ENCODE results near the gene TMEM205. TPM values are rescaled to one million over a fixed set of nuclear protein-coding genes. Genes with fewer than 3 reads are reported as not detected.

Gene TMEM205
- total RNA-seq, 1 donor from 2014 or later, result 46.0 TPM

DNA sequence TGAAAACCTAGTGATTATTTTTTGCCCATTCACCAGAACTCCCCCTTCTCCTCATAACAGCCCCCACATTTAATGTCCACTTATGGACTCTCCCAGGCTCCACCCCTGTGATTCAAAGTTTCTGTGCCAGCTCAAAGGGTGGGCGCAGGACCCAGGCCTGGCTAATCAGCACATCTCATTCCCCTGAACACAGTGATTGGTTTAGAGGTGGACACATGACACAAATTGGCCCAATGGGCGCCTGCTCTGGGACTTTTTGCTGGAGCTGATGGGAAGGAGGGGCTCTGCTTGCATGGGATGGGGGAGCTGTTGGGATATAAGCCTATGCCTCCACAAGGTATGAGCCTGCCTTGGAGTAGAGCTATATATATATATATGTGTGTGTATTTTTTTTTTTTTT is 44.3 kb upstream of the TMEM205 start:
- no peak for FAIRE-seq

DNA sequence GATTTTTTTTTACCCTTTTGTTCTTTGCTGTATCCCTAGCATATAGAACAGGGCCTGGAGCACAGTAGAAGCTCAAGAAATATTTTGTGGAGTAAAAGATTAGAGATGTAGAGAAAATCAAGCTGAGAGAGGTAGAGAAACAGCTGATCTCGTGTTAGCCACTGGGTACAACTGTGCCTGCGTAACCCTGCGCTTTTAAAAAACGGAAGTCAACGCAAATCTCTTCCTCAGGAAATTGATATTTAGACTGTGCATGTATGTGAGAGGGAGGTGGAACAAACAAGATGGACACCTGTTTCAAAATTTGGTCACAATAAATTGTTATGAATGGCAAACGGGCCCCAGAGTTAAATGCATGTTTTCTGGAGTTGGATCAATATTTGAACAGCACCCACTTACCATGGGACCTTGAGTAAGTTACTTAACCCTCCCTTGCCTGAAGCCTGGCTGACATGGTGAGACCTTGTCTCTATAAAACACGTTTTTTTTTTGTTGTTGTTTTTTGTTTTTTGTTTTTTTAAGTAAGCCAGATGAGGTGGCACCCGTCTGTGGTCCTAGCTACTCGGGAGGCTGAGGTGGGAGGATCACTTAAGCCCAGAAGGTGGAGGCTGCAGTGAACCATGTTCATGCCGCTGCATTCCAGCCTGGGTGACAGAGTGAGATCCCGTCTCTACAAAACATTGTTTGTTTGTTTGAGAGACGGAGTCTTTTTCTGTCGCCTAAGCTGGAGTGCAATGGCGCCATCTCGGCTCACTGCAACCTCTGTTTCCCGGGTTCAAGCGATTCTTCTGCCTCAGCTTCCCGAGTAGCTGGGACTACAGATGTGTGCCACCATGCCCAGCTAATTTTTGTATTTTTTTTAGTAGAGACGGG is 41.3 kb upstream of the TMEM205 start:
- H3K4me2 ChIP-seq (ENCODE audit: low read length), result no peak overlapping the region
- no peak for FAIRE-seq
- H3K9me3 ChIP-seq (ENCODE audit: insufficient read depth, low read depth, low read length), result peaks cover 2% of the 10 kb centered on the region
- H3K4me3 Mint-ChIP-seq (ENCODE audit: unreplicated experiment), result no peak overlapping the region
- no peak for TF ChIP-seq CTCF (IDR thresholded peaks at IDR 0.05; ENCODE audit: insufficient read depth, low read depth, low read length)
- no peak for TF ChIP-seq EZH2 (IDR thresholded peaks at IDR 0.05; ENCODE audit: insufficient read depth, low read length)
- H3K9me3 Mint-ChIP-seq (ENCODE audit: unreplicated experiment), result no peaks in the 10 kb centered on the region
- no peak for DNase-seq (ENCODE audit: low read depth)
- H2AFZ ChIP-seq (ENCODE audit: low read depth, low read length), result no peak overlapping the region
- H3K27me3 Mint-ChIP-seq (ENCODE audit: low read depth, unreplicated experiment), result peaks cover 2% of the 10 kb centered on the region
- no peak overlapping the region for H3K4me3 ChIP-seq (ENCODE audit: insufficient read depth, low read depth, low read length)
- no peaks in the 10 kb centered on the region for H3K4me1 ChIP-seq (ENCODE audit: insufficient read depth, low read length)
- no peak overlapping the region for H3K9ac ChIP-seq (ENCODE audit: low read length)
- H3K27me3 ChIP-seq (ENCODE audit: insufficient read depth, low read length), result peaks cover 8% of the 10 kb centered on the region
- H3K27ac Mint-ChIP-seq (ENCODE audit: unreplicated experiment), result no peak overlapping the region
- no peak overlapping the region for H3K27ac ChIP-seq (ENCODE audit: low read depth, low read length)
- H3K36me3 Mint-ChIP-seq (ENCODE audit: low read depth, unreplicated experiment), result no peaks in the 10 kb centered on the region
- H4K20me1 ChIP-seq (ENCODE audit: insufficient read depth, low read length), result no peaks in the 10 kb centered on the region
- H3K4me1 Mint-ChIP-seq (ENCODE audit: low read depth, unreplicated experiment), result no peaks in the 10 kb centered on the region
- H3K36me3 ChIP-seq (ENCODE audit: insufficient read depth, low read length), result no peaks in the 10 kb centered on the region
- no peaks in the 10 kb centered on the region for H3K79me2 ChIP-seq (ENCODE audit: insufficient read depth, low read length)

More for the DNA sequence above, 44.3 kb upstream of the TMEM205 start:
- Mint-ChIP-seq H3K27me3 (ENCODE audit: low read depth, unreplicated experiment) (peaks cover 4% of the 10 kb centered on the region), H3K36me3 (ENCODE audit: low read depth, unreplicated experiment) (no peaks in the 10 kb centered on the region), H3K9me3 (ENCODE audit: unreplicated experiment) (no peaks in the 10 kb centered on the region), H3K4me3 (ENCODE audit: unreplicated experiment) (no peak overlapping the region), H3K27ac (ENCODE audit: unreplicated experiment) (no peak overlapping the region), H3K4me1 (ENCODE audit: low read depth, unreplicated experiment) (no peaks in the 10 kb centered on the region)
- TF ChIP-seq CTCF (IDR thresholded peaks at IDR 0.05; ENCODE audit: insufficient read depth, low read depth, low read length), result no peak
- no peak for TF ChIP-seq EZH2 (IDR thresholded peaks at IDR 0.05; ENCODE audit: insufficient read depth, low read length)
- peaks cover 2% of the 10 kb centered on the region for H3K9me3 ChIP-seq (ENCODE audit: insufficient read depth, low read depth, low read length)
- no peaks in the 10 kb centered on the region for H4K20me1 ChIP-seq (ENCODE audit: insufficient read depth, low read length)
- no peak for DNase-seq (ENCODE audit: low read depth)
- H3K4me3 ChIP-seq (ENCODE audit: insufficient read depth, low read depth, low read length), result no peak overlapping the region
- H3K79me2 ChIP-seq (ENCODE audit: insufficient read depth, low read length), result no peaks in the 10 kb centered on the region
- no peak overlapping the region for H3K27ac ChIP-seq (ENCODE audit: low read depth, low read length)
- H3K36me3 ChIP-seq (ENCODE audit: insufficient read depth, low read length), result no peaks in the 10 kb centered on the region
- no peak overlapping the region for H3K4me2 ChIP-seq (ENCODE audit: low read length)
- H3K27me3 ChIP-seq (ENCODE audit: insufficient read depth, low read length), result no peaks in the 10 kb centered on the region
- no peaks in the 10 kb centered on the region for H3K4me1 ChIP-seq (ENCODE audit: insufficient read depth, low read length)
- H3K9ac ChIP-seq (ENCODE audit: low read length), result no peak overlapping the region
- no peak overlapping the region for H2AFZ ChIP-seq (ENCODE audit: low read depth, low read length)

- Mint-ChIP-seq H3K9me3 (ENCODE audit: unreplicated experiment) (no peaks in the 10 kb centered on the region), H3K27me3 (ENCODE audit: low read depth, unreplicated experiment) (peaks cover 7% of the 10 kb centered on the region), H3K4me1 (ENCODE audit: low read depth, unreplicated experiment) (no peaks in the 10 kb centered on the region), H3K27ac (ENCODE audit: unreplicated experiment) (no peak overlapping the region), H3K4me3 (ENCODE audit: unreplicated experiment) (no peak overlapping the region), H3K36me3 (ENCODE audit: low read depth, unreplicated experiment) (no peaks in the 10 kb centered on the region)
- no peak overlapping the region for H3K4me2 ChIP-seq (ENCODE audit: low read length)
- DNase-seq (ENCODE audit: low read depth) (no peak), FAIRE-seq (no peak)
- H3K4me1 ChIP-seq (ENCODE audit: insufficient read depth, low read length), result peaks cover 17% of the 10 kb centered on the region
- no peak overlapping the region for H3K4me3 ChIP-seq (ENCODE audit: insufficient read depth, low read depth, low read length)
- no peaks in the 10 kb centered on the region for H3K36me3 ChIP-seq (ENCODE audit: insufficient read depth, low read length)
- H3K27me3 ChIP-seq (ENCODE audit: insufficient read depth, low read length), result peaks cover 13% of the 10 kb centered on the region
- no peak overlapping the region for H3K9ac ChIP-seq (ENCODE audit: low read length)
- H3K79me2 ChIP-seq (ENCODE audit: insufficient read depth, low read length), result no peaks in the 10 kb centered on the region
- TF ChIP-seq CTCF (IDR thresholded peaks at IDR 0.05; ENCODE audit: insufficient read depth, low read depth, low read length) (no peak), EZH2 (IDR thresholded peaks at IDR 0.05; ENCODE audit: insufficient read depth, low read length) (no peak)
- no peak overlapping the region for H2AFZ ChIP-seq (ENCODE audit: low read depth, low read length)
- H4K20me1 ChIP-seq (ENCODE audit: insufficient read depth, low read length), result no peaks in the 10 kb centered on the region
- H3K27ac ChIP-seq (ENCODE audit: low read depth, low read length), result no peak overlapping the region
- no peaks in the 10 kb centered on the region for H3K9me3 ChIP-seq (ENCODE audit: insufficient read depth, low read depth, low read length)
Observed at GRCh38 chr19:11384778-11385129, 38.7 kb upstream of the TMEM205 start.

Measured in astrocyte (in vitro differentiated cells and primary cell).